Stimulated activated naive CD8-positive, alpha-beta T cell treated with anti-CD3 and anti-CD28 coated beads, Interleukin-15, amount 100 ng/mL, for 72 hours (primary cell): ENCODE results near the gene PCDHA6.
"Not testable (repeated sequence)": the region's sequence is repeated elsewhere in the genome, so short reads cannot be mapped to it uniquely, and the experiment has no call there.

Experiments used
- ATAC-seq: fragments of 150-1000 bp; cut with Tn5 transposase; 2 replicates; pipeline ENCODE4 v1.10.0; 2021; ENCODE audit warnings: mild to moderate bottlenecking, moderate library complexity
- DNase-seq, 2 donors: peaks; one replicate each; pipeline ENCODE4 v3.0.0; 2021 to 2022
- H3K27ac Mint-ChIP-seq, 2 donors: one replicate each; pipeline ENCODE4 v1.8.0; 2022; ENCODE audit warnings: mild to moderate bottlenecking in 2 of 2, mixed read lengths in 2 of 2, moderate library complexity in 2 of 2
- H3K27me3 Mint-ChIP-seq: one replicate; pipeline ENCODE4 v1.8.0; 2022; ENCODE audit warnings: mixed read lengths
- H3K4me1 Mint-ChIP-seq: one replicate; pipeline ENCODE4 v1.8.0; 2022; ENCODE audit warnings: mild to moderate bottlenecking, mixed read lengths
- H3K4me3 Mint-ChIP-seq, 2 donors: one replicate each; pipeline ENCODE4 v1.8.0; 2022; ENCODE audit warnings: mild to moderate bottlenecking in 2 of 2, mixed read lengths in 2 of 2, moderate library complexity in 1 of 2
- H3K9me3 Mint-ChIP-seq, 2 donors: one replicate each; pipeline ENCODE4 v1.8.0; 2022; ENCODE audit warnings: mixed read lengths in 2 of 2

PCDHA6 gene

GRCh38 chr5:140870221-140871201, 42.8 kb downstream of the PCDHA6 start:
- no peak for ATAC-seq
- H3K4me1 Mint-ChIP-seq = no peaks in the 10 kb centered on the region
- peaks cover 28% of the 10 kb centered on the region for H3K27me3 Mint-ChIP-seq
- DNase-seq = no peak
- no peak overlapping the region for H3K4me3 Mint-ChIP-seq
- peaks cover 5 to 6% of the 10 kb centered on the region in 2 donors for H3K9me3 Mint-ChIP-seq
- no peak overlapping the region for H3K27ac Mint-ChIP-seq

- no peak for DNase-seq
- ATAC-seq = no peak
- Mint-ChIP-seq H3K27ac (no peak within 1 kb of the TSS), H3K27me3 (peaks cover 29% of the 10 kb centered on the region), H3K9me3 (peaks cover 0 to 7% of the 10 kb centered on the region in 2 donors), H3K4me1 (no peaks in the 10 kb centered on the region), H3K4me3 (no peak within 1 kb of the TSS)
Measured at GRCh38 chr5:140875085-140876065, 47.6 kb downstream of the PCDHA6 start, which contains the start of gene PCDHA12. Gene PCDHA12, plus strand, starts transcription at chr5:140875308. Its CDS starts 165 bp downstream, at chr5:140875473.

- not testable (repeated sequence) for H3K4me3 Mint-ChIP-seq, DNase-seq, H3K27ac Mint-ChIP-seq, ATAC-seq, H3K4me1 Mint-ChIP-seq
- Mint-ChIP-seq H3K9me3 (peaks cover 5 to 20% of the 10 kb centered on the region in 2 donors), H3K27me3 (peaks cover 43% of the 10 kb centered on the region)
Measured at GRCh38 chr5:140876541-140877261, 48.9 kb downstream of the PCDHA6 start.

- H3K4me3 Mint-ChIP-seq = no peak overlapping the region
- ATAC-seq (no peak), DNase-seq (no peak)
- H3K4me1 Mint-ChIP-seq = no peaks in the 10 kb centered on the region
- H3K9me3 Mint-ChIP-seq = peaks cover 10 to 21% of the 10 kb centered on the region in 2 donors
- H3K27me3 Mint-ChIP-seq = peaks cover 46% of the 10 kb centered on the region
- no peak overlapping the region for H3K27ac Mint-ChIP-seq
Measured at GRCh38 chr5:140877262-140877581, 49.5 kb downstream of the PCDHA6 start.
